HG02623 (cell line): Measurements from ENCODE around the gene NMNAT3.
A peak's percentile ranks its signal among the peaks of the same experiment; 100 is the strongest.
"Not testable (repeated sequence)": the region's sequence is repeated elsewhere in the genome, so short reads cannot be mapped to it uniquely, and the experiment has no call there.

Experiments
- ATAC-seq: cut with Tn5 transposase; IDR thresholded peaks from one replicate; pipeline ENCODE4 v1.9.1; 2021; ENCODE audit warnings: moderate library complexity; ENCODE audit not compliant: unreplicated experiment

NMNAT3 gene

GRCh38 chr3:139586420-139587017 is 91.3 kb downstream of the NMNAT3 start:
- peak; percentile 82 for ATAC-seq

GRCh38 chr3:139585820-139586219 is 92.0 kb downstream of the NMNAT3 start:
- no peak for ATAC-seq

- not testable (repeated sequence) for ATAC-seq
Measured at GRCh38 chr3:139583651-139584050, 94.1 kb downstream of the NMNAT3 start.

GRCh38 chr3:139578783-139579182 is 99.0 kb downstream of the NMNAT3 start:
- ATAC-seq: no peak

- no peak for ATAC-seq
Measured at GRCh38 chr3:139577909-139578308, 99.9 kb downstream of the NMNAT3 start.

GRCh38 chr3:139577346-139577745 is 100.4 kb downstream of the NMNAT3 start:
- no peak for ATAC-seq

GRCh38 chr3:139574026-139574947 is 103.5 kb downstream of the NMNAT3 start:
- ATAC-seq: no peak

- ATAC-seq: no peak
Measured at GRCh38 chr3:139572847-139573672, 104.7 kb downstream of the NMNAT3 start.

GRCh38 chr3:139571711-139572110 is 106.1 kb downstream of the NMNAT3 start:
- ATAC-seq: no peak

GRCh38 chr3:139564294-139564861 is 113.4 kb downstream of the NMNAT3 start:
- no peak for ATAC-seq

- no peak for ATAC-seq
Measured at GRCh38 chr3:139561959-139562676, 115.7 kb downstream of the NMNAT3 start.

GRCh38 chr3:139561255-139561817 is 116.4 kb downstream of the NMNAT3 start:
- ATAC-seq: no peak

- no peak for ATAC-seq
Measured at GRCh38 chr3:139560411-139560810, 117.4 kb downstream of the NMNAT3 start.

GRCh38 chr3:139559541-139559940 is 118.2 kb downstream of the NMNAT3 start:
- ATAC-seq: no peak

- ATAC-seq: no peak
Measured at GRCh38 chr3:139558351-139559266, 119.2 kb downstream of the NMNAT3 start.

GRCh38 chr3:139557041-139557440 is 120.7 kb downstream of the NMNAT3 start:
- no peak for ATAC-seq

- ATAC-seq: no peak
Measured at GRCh38 chr3:139555249-139555648, 122.5 kb downstream of the NMNAT3 start.

GRCh38 chr3:139554628-139555027 is 123.1 kb downstream of the NMNAT3 start:
- ATAC-seq: no peak
